Mammary epithelial cell (primary cell): ENCODE data around the gene RPL27.

Source experiments
- EZH2 ChIP-seq: IDR thresholded peaks from 2 replicates; pipeline ENCODE4 v1.6.1; 2012; ENCODE audit warnings: low read length, inconsistent platforms, borderline replicate concordance
- TF ChIP-seq, protein P1 (sequence below), 2 donors: IDR thresholded peaks in 1 of 2; conservative IDR thresholded peaks in 1 of 2; 2 replicates each; pipeline ENCODE4 v1.5.1; 2011 to 2012; ENCODE audit warnings: inconsistent platforms in 2 of 2, low read length in 2 of 2, mild to moderate bottlenecking in 2 of 2, control low read depth in 1 of 2, low read depth in 1 of 2; ENCODE audit not compliant: insufficient read depth in 1 of 2; ENCODE audit errors: extremely low read depth in 1 of 2

DNA sequence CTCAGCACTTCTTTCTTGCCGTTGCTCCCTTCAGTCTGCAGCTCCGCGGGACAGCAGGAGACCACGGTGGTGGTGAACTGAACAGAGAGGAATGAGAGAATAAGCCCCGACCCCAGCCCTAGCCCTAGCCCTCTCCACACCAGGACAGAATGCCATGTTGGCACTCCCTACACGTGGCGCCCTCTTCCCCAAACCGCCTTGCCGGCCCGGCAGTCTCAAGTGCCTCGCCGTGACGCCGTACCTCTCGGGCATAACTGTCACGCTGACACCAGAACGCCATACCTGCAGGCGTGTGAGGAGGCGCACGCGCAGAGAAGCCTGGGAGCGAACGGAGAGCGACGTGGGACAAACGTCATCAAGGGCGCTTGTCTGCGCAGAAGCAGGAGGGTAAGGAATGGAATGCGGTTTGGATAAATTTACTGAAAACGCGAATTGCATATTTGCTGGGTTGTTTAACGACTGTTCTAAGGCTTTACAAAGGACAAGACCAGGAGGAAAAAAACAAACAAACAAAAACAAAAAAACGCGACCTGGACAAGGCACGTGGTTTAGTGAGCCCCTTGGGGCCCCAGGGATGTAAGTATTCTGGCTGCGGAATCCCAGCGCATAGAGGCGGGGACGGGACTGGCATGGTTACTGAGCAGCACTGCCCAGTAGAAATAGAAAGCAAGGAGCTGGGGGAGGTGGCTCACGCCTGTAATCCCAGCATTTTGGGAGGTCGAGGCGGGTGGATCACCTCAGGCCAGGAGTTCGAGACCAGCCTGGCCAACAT lies 33.9 kb upstream of the RPL27 start, which contains the start of gene AARSD1:
- TF ChIP-seq, protein P1, sequence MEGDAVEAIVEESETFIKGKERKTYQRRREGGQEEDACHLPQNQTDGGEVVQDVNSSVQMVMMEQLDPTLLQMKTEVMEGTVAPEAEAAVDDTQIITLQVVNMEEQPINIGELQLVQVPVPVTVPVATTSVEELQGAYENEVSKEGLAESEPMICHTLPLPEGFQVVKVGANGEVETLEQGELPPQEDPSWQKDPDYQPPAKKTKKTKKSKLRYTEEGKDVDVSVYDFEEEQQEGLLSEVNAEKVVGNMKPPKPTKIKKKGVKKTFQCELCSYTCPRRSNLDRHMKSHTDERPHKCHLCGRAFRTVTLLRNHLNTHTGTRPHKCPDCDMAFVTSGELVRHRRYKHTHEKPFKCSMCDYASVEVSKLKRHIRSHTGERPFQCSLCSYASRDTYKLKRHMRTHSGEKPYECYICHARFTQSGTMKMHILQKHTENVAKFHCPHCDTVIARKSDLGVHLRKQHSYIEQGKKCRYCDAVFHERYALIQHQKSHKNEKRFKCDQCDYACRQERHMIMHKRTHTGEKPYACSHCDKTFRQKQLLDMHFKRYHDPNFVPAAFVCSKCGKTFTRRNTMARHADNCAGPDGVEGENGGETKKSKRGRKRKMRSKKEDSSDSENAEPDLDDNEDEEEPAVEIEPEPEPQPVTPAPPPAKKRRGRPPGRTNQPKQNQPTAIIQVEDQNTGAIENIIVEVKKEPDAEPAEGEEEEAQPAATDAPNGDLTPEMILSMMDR (conservative IDR thresholded peaks at IDR 0.05 in 1 of 2, IDR thresholded peaks at IDR 0.05 in 1 of 2; ENCODE audit: extremely low read depth in 1 of 2, insufficient read depth in 1 of 2, low read depth in 1 of 2, low read length in 2 of 2), result no peak
- no peak for TF ChIP-seq EZH2
